Ectodermal cell (in vitro differentiated cells): ENCODE measurements around the gene TGFBR2.

Source experiments
- H3K27ac ChIP-seq: 2 replicates; pipeline ENCODE4 v1.7.0; 2013; ENCODE audit warnings: mild to moderate bottlenecking, low read depth, low read length; ENCODE audit not compliant: insufficient read depth, poor library complexity, severe bottlenecking
- H3K27me3 ChIP-seq: 2 replicates; pipeline ENCODE4 v1.7.0; 2013; ENCODE audit warnings: mild to moderate bottlenecking, low read length; ENCODE audit not compliant: insufficient read depth, control insufficient read depth, poor library complexity, severe bottlenecking
- H3K36me3 ChIP-seq: one replicate; pipeline ENCODE4 v1.7.0; 2013; ENCODE audit warnings: low read length; ENCODE audit not compliant: control insufficient read depth, insufficient read depth
- H3K4me1 ChIP-seq: one replicate; pipeline ENCODE4 v1.7.0; 2013; ENCODE audit warnings: low read length; ENCODE audit not compliant: control insufficient read depth, insufficient read depth
- H3K4me3 ChIP-seq: 2 replicates; pipeline ENCODE4 v1.7.0; 2013; ENCODE audit warnings: low read depth, low read length, control low read depth; ENCODE audit not compliant: insufficient read depth
- H3K9me3 ChIP-seq: 2 replicates; pipeline ENCODE4 v1.7.0; 2013; ENCODE audit warnings: mild to moderate bottlenecking, low read length, moderate library complexity; ENCODE audit not compliant: control insufficient read depth
- WGBS, 2 experiments: methylation state at CpG; one replicate each; pipeline ENCODE4 v1.1.7; 2013; ENCODE audit warnings: missing lambda C conversion rate in 2 of 2; 5-methylcytosine and 5-hydroxymethylcytosine counted together

The TGFBR2 gene

DNA sequence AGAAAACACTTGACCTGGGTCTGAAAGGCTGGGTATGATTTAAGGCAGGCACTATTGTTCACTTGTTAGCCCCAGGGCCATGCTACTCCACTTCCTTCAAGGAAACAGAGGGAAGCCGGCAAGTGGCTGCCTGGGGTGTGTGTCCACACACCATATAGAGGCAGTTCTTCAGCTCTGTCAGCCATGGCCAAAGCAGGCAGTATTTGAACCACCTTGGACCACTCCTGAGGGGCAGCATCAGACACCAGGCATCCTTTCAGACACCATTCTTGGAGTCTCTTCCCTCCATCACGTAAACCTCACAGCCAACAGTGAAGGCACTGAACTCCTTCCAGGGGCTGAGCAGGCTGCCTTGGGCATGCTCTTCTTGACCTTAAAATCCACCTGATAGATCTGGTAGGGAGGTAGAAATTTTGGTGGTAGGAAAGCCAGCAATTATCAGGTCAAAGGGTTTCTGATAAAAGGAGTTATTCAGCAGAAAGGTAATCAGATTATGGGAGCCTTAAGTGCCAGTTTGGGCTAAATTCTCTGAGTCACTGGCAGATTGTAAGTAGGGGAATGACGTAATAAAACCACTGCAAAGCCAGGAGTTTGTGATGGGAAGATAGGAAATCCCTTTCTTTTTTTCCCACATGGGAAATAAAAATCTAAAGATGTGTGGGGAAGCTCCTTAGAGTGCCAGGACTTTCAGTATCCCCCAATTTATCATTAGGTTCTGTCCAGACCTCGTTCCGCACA is 20.2 kb downstream of the TGFBR2 start:
- Histone ChIP-seq H3K27me3 (no peaks in the 10 kb centered on the region), H3K9me3 (no peaks in the 10 kb centered on the region), H3K4me1 (peaks cover 5% of the 10 kb centered on the region), H3K4me3 (no peak overlapping the region), H3K27ac (no peak overlapping the region), H3K36me3 (no peaks in the 10 kb centered on the region)
- WGBS, 2 experiments, result 87 to 93% methylated on average over 3 to 5 of the region's 5 CpGs

DNA sequence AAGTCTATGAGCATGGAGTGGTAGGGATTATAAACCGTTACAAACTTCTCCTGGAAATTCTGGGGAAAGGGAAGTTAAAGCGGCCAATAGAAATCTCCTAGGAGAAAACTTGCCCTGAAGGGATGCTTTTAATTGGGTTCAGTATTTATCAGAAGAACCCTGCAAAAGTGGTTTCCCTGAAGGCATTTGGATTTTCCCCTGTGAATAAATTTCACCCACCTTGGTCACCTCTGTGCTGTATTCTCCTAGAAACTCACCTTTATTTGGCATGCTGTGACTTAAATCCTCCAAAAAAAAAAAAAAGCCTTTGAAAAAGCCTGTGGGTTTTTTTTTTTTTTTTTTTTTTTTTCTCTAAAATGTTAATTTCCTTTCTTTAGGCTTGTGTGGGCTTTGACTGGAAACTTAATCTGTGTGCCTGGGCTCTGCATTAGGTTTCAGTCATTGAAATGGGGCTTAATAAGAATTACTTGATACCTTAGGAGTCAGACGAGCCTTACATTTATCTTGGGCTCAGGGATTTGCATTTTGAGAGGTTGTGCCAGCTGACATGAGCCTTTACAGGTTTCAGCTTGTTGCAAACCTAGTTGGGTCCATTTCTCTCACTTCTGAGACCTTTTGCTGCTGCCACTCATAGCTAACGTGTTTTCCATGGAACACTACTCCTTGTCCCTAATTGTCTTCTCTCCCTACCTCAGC is 22.0 kb downstream of the TGFBR2 start:
- 49 to 60% methylated on average over 4 of the region's 4 CpGs for WGBS, 2 experiments
- no peaks in the 10 kb centered on the region for H3K9me3 ChIP-seq
- H3K27me3 ChIP-seq, result no peaks in the 10 kb centered on the region
- no peaks in the 10 kb centered on the region for H3K36me3 ChIP-seq
- H3K27ac ChIP-seq, result no peak overlapping the region
- H3K4me1 ChIP-seq, result peaks cover 5% of the 10 kb centered on the region
- no peak overlapping the region for H3K4me3 ChIP-seq

DNA sequence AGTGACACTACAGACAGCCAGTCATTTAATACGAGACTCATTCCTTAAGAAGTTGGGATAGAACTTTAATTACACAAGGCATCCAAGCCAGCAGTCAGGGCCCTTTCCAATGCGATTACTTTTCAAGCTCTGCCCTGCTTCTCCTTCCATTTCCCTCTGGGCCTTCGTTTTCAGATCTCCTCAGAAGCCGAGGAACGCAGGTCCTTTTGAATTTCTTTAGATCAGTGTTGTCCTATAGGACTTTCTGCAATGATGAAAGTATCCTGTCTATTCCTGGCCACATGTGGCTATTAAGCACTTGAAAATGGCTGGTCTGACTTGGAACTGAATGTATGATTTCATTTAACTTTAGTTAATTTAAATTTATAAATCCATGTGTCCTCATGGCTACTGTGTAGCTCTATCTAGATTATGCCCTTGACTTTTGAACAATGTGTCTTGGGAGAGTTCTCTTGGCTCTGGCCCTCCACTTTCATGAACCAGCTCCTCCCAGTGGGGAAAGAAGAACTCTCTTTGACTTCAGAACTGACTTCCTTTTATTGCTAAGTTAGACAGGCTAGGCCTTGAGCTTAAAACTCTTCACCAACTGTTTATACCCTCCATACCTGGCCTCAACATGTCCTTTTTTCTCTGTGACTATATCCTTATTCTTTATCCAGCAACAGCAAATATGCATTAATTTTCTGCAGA is 22.6 kb downstream of the TGFBR2 start:
- no peaks in the 10 kb centered on the region for H3K9me3 ChIP-seq
- 65 to 70% methylated on average over 5 of the region's 5 CpGs for WGBS, 2 experiments
- no peaks in the 10 kb centered on the region for H3K36me3 ChIP-seq
- peaks cover 5% of the 10 kb centered on the region for H3K4me1 ChIP-seq
- H3K27ac ChIP-seq, result no peak overlapping the region
- no peak overlapping the region for H3K4me3 ChIP-seq
- H3K27me3 ChIP-seq, result no peaks in the 10 kb centered on the region

GRCh38 chr3:30629746-30630145 is 23.3 kb downstream of the TGFBR2 start:
- no peaks in the 10 kb centered on the region for H3K27me3 ChIP-seq
- H3K9me3 ChIP-seq, result no peaks in the 10 kb centered on the region
- no peak overlapping the region for H3K4me3 ChIP-seq
- 94 to 99% methylated on average over 6 of the region's 6 CpGs for WGBS, 2 experiments
- H3K36me3 ChIP-seq, result no peaks in the 10 kb centered on the region
- H3K27ac ChIP-seq, result no peak overlapping the region
- peaks cover 5% of the 10 kb centered on the region for H3K4me1 ChIP-seq

DNA sequence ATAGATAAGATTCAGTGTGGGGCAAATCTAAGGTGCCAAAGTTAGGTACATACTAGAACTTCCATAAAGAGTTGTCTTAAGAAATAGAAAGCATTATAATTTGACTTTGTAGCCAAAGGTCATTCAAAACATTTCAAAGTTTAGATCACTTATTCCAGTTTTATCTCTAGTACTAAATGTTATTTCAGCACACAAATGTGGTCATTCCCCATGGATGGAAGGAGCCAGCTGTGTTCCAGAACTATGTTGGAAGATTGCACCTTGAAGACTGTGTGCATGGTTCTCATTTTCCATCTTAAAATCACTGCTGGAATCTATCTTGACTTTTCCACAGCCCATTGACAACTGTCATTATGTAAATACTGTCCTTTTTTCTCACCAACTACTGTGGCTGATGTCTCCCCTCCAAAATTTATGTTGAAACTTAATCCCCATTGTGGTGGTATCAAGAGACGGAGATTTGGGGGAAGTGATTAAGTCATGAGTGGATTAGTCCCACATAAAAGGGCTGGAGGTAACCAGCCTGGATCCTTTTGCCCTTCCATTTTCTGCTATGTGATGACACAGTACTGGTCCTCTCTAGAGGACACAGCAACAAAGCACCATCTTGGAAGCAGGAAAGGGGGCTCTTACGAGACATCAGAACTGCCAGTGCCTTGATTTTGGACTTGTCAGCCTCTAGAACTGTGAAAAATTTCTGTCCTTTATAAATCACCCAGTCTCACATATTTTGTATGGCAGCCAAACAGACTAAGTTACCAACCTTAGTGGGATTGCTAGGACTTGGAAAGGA is 24.0 kb downstream of the TGFBR2 start:
- Histone ChIP-seq H3K4me3 (no peak overlapping the region), H3K36me3 (no peaks in the 10 kb centered on the region), H3K27ac (no peak overlapping the region), H3K27me3 (no peaks in the 10 kb centered on the region), H3K4me1 (peaks cover 5% of the 10 kb centered on the region), H3K9me3 (no peaks in the 10 kb centered on the region)
- 85 to 95% methylated on average over 2 of the region's 2 CpGs for WGBS, 2 experiments

- H3K36me3 ChIP-seq, result no peaks in the 10 kb centered on the region
- no peak overlapping the region for H3K27ac ChIP-seq
- H3K4me1 ChIP-seq, result peaks cover 5% of the 10 kb centered on the region
- 96 to 97% methylated on average over 7 of the region's 7 CpGs for whole genome bisulfite sequencing, 2 experiments
- H3K9me3 ChIP-seq, result no peaks in the 10 kb centered on the region
- no peak overlapping the region for H3K4me3 ChIP-seq
- H3K27me3 ChIP-seq, result no peaks in the 10 kb centered on the region
These were observed 25.0 kb downstream of the TGFBR2 start for GRCh38 chr3:30631243-30631904.

GRCh38 chr3:30632065-30632464 is 25.7 kb downstream of the TGFBR2 start:
- Histone ChIP-seq H3K4me1 (peaks cover 5% of the 10 kb centered on the region), H3K4me3 (no peak overlapping the region), H3K27ac (no peak overlapping the region), H3K27me3 (no peaks in the 10 kb centered on the region), H3K36me3 (no peaks in the 10 kb centered on the region), H3K9me3 (no peaks in the 10 kb centered on the region)
- WGBS, 2 experiments, result 91 to 95% methylated on average over 2 of the region's 3 CpGs

DNA sequence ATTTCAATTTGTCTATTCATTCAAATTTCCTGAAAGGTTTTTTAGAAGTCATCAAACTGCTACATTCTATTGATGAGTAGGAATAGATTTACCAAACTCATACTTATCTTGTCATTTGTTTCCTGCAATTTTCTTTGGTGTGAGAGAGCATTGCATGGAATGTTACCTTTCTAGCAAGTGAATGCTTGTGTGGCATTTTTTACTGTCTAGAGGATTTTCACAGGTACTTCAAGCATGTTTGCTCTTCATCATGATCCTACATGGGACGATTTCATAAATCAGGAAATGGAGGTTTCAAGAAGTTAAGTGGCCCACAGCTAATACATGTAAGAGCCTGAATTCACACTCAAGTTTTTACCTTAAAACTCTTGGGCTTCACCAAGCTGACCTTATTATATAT is 26.1 kb downstream of the TGFBR2 start:
- Histone ChIP-seq H3K27me3 (no peaks in the 10 kb centered on the region), H3K36me3 (no peaks in the 10 kb centered on the region), H3K4me3 (no peak overlapping the region), H3K9me3 (no peaks in the 10 kb centered on the region), H3K4me1 (peaks cover 5% of the 10 kb centered on the region), H3K27ac (no peak overlapping the region)
- 94 to 100% methylated on average over 1 of the region's 1 CpG for WGBS, 2 experiments

DNA sequence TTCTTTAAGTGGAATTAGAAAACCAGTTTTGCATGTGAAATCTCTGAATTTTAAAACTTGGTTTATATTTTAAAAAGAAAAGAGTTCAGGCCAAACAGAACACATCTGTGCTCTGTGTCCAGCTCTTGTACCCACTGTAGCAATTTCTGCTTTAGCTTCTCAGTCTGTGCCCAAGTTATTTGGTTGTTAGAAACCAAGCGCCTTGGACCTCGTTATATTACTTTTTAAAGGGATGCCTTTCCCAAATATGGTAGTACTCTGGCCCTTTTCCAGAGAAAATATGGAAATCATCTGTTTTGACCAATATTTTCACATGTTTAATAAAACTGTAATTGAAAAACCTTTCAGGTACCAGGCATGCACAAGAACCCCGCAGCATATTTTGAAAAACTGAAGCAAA is 27.3 kb downstream of the TGFBR2 start:
- no peak overlapping the region for H3K4me3 ChIP-seq
- WGBS, 2 experiments, result 90 to 94% methylated on average over 3 of the region's 3 CpGs
- H3K9me3 ChIP-seq, result no peaks in the 10 kb centered on the region
- H3K27ac ChIP-seq, result no peak overlapping the region
- H3K4me1 ChIP-seq, result peaks cover 5% of the 10 kb centered on the region
- H3K36me3 ChIP-seq, result no peaks in the 10 kb centered on the region
- no peaks in the 10 kb centered on the region for H3K27me3 ChIP-seq
